Adrenal gland (tissue), 5 donors: ENCODE data around the gene NSMCE1.

Source experiments
- POLR2A ChIP-seq, 2 donors: fragments of 450-650 bp; IDR thresholded peaks; one replicate each; pipeline ENCODE4 v1.6.1; 2017; ENCODE audit warnings: antibody characterized with exemption in 2 of 2, mild to moderate bottlenecking in 2 of 2, moderate library complexity in 1 of 2
- TF ChIP-seq, protein P1 (sequence below), 6 experiments: fragments of 450-650 bp in 4 of 6; fragments of 200-600 bp in 2 of 6; sonication (generic) in 1 of 6; IDR thresholded peaks; 1 replicate in 5 of 6; 2 replicates in 1 of 6; pipeline versions ENCODE4 v1.5.1 to v1.8.0; 2016 to 2021; ENCODE audit warnings: antibody characterized with exemption in 6 of 6, mild to moderate bottlenecking in 2 of 6, moderate library complexity in 1 of 6
- donor health status: DM: no; HTN: no; CAD: no.

- TF ChIP-seq, protein P1, sequence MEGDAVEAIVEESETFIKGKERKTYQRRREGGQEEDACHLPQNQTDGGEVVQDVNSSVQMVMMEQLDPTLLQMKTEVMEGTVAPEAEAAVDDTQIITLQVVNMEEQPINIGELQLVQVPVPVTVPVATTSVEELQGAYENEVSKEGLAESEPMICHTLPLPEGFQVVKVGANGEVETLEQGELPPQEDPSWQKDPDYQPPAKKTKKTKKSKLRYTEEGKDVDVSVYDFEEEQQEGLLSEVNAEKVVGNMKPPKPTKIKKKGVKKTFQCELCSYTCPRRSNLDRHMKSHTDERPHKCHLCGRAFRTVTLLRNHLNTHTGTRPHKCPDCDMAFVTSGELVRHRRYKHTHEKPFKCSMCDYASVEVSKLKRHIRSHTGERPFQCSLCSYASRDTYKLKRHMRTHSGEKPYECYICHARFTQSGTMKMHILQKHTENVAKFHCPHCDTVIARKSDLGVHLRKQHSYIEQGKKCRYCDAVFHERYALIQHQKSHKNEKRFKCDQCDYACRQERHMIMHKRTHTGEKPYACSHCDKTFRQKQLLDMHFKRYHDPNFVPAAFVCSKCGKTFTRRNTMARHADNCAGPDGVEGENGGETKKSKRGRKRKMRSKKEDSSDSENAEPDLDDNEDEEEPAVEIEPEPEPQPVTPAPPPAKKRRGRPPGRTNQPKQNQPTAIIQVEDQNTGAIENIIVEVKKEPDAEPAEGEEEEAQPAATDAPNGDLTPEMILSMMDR (IDR thresholded peaks at IDR 0.05) = no peak
- no peak for TF ChIP-seq POLR2A (IDR thresholded peaks at IDR 0.05)
These were observed 47.6 kb downstream of the NSMCE1 start for GRCh38 chr16:27220991-27221390.
